Left lung (tissue), 10 donors: ENCODE data around the gene NIPAL1. TPM values are rescaled to one million over a fixed set of nuclear protein-coding genes. Genes with fewer than 3 reads are reported as not detected.

ENCODE experiments used
- ATAC-seq: fragments of 200-7000 bp; cut with Tn5 transposase; one replicate; pipeline ENCODE4 v1.9.1; 2020; ENCODE audit warnings: moderate library complexity
- DNase-seq, 4 donors: peaks; one replicate each; pipeline ENCODE4 v3.0.0-alpha.2; 2013 to 2020
- H3K27ac ChIP-seq, 2 donors: fragments of 200-600 bp; sonication (generic) in 1 of 2; one replicate each; pipeline versions ENCODE4 v1.5.0 to v1.8.0; 2020 to 2021
- H3K27me3 ChIP-seq, 2 donors: fragments of 200-600 bp; sonication (generic) in 1 of 2; one replicate each; pipeline versions ENCODE4 v1.5.0 to v1.8.0; 2020 to 2021
- H3K36me3 ChIP-seq, 2 donors: fragments of 200-600 bp; sonication (generic) in 1 of 2; one replicate each; pipeline versions ENCODE4 v1.5.0 to v1.8.0; 2020 to 2021
- H3K4me1 ChIP-seq, 2 donors: fragments of 200-600 bp; one replicate each; pipeline ENCODE4 v1.8.0; 2021
- H3K4me3 ChIP-seq, 2 donors: fragments of 200-600 bp; sonication (generic) in 1 of 2; one replicate each; pipeline versions ENCODE4 v1.5.0 to v1.8.0; 2020 to 2021; ENCODE audit warnings: mild to moderate bottlenecking in 1 of 2
- H3K9me3 ChIP-seq, 2 donors: fragments of 200-600 bp; sonication (generic) in 1 of 2; one replicate each; pipeline versions ENCODE4 v1.5.0 to v1.8.0; 2020 to 2021
- CTCF ChIP-seq, 2 donors: fragments of 200-600 bp; sonication (generic) in 1 of 2; IDR thresholded peaks; one replicate each; pipeline versions ENCODE4 v1.5.0 to v1.8.0; 2021; ENCODE audit warnings: antibody characterized with exemption in 2 of 2
- intact Hi-C, 2 donors: fragments of 100-400 bp; cut with DNase I; formaldehyde crosslinking; loops; one replicate each; pipeline versions ENCODE4 v1.11.2 to v1.14.2; 2022
- polyA plus RNA-seq, 6 donors: library from polyadenylated mRNA; unstranded; fragments of 120-200 nt; gene quantifications; one replicate each; pipeline ENCODE4 v1.2.1, GENCODE V29; 2013; ENCODE audit not compliant: insufficient read length in 6 of 6
- total RNA-seq, 2 donors: library from RNA; stranded (reverse); fragmentation: NEBNext Ultra II Directional; extraction: Animal tissue kit (Norgen Biotek cat#: 25700); gene quantifications; one replicate each; pipeline ENCODE4 v1.2.1, GENCODE V29; 2021
- donor health status: DM: no; HTN: yes; CAD: no.
- donor health status: DM: no; HTN: no; CAD: no.

The NIPAL1 gene
- total and polyA plus RNA-seq, 8 donors: 1.6 to 4.1 (median 3.3) TPM

DNA sequence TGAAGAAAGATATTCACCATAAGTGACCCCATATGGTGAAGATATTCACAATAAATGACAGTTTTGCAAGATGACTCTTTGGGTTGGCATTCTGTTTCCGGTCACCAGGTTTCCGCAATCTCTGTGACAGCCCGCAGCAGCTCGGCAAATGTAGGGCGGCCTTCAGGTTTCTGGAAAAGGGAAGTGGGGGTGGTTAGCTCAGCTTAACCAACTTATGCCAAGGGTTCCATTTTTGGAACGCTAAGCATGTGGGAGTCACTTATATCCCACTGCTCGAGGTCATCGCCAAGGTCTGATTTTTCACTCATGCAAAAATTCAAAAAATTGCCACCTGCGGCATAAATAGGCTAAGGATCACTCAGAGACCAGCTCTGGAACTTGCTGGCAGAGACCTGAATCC is 51.0 kb downstream of the NIPAL1 start:
- no peaks in the 10 kb centered on the region for H3K9me3 ChIP-seq
- intact Hi-C loops: no loop called here
- H3K36me3 ChIP-seq: no peaks in the 10 kb centered on the region
- no peaks in the 10 kb centered on the region for H3K4me1 ChIP-seq
- TF ChIP-seq CTCF (IDR thresholded peaks at IDR 0.05): no peak
- H3K4me3 ChIP-seq: no peak overlapping the region
- DNase-seq (no peak), ATAC-seq (no peak)
- no peaks in the 10 kb centered on the region for H3K27me3 ChIP-seq
- no peak overlapping the region for H3K27ac ChIP-seq

DNA sequence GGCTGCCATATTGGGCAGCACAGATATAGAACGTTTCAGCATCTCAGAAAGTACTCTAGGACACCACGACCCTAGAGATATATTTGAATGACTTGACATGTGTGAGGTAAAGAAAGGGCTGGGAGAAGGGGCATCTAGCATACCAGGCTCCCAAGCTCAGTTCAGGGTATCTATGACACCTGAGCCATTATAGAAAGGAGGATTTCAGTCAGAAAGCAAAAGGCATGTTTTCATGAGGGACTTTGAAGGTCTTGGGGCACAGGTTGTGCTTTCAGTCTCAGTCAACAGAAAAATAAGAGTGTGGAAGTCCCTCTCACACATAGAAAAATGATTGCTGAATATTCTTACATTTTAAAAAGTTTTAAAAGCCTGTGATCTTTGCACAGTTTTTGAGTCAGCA is 51.6 kb downstream of the NIPAL1 start:
- Histone ChIP-seq H3K36me3 (no peaks in the 10 kb centered on the region), H3K4me1 (no peaks in the 10 kb centered on the region), H3K4me3 (no peak overlapping the region), H3K27ac (no peak overlapping the region), H3K9me3 (no peaks in the 10 kb centered on the region), H3K27me3 (no peaks in the 10 kb centered on the region)
- intact Hi-C loops: no loop called here
- ATAC-seq: no peak
- no peak for TF ChIP-seq CTCF (IDR thresholded peaks at IDR 0.05)
- DNase-seq: no peak

GRCh38 chr4:48069026-48069425 is 52.5 kb downstream of the NIPAL1 start:
- TF ChIP-seq CTCF (IDR thresholded peaks at IDR 0.05): no peak
- Histone ChIP-seq H3K36me3 (no peaks in the 10 kb centered on the region), H3K27me3 (no peaks in the 10 kb centered on the region), H3K9me3 (no peaks in the 10 kb centered on the region), H3K27ac (no peak overlapping the region), H3K4me1 (no peaks in the 10 kb centered on the region), H3K4me3 (no peak overlapping the region)
- DNase-seq: no peak
- intact Hi-C loops: no loop called here
- ATAC-seq: no peak

- intact Hi-C loops: no loop called here
- H3K4me3 ChIP-seq: no peak overlapping the region
- TF ChIP-seq CTCF (IDR thresholded peaks at IDR 0.05): no peak
- ATAC-seq (no peak), DNase-seq (no peak)
- H3K27ac ChIP-seq: no peak overlapping the region
- no peaks in the 10 kb centered on the region for H3K4me1 ChIP-seq
- H3K9me3 ChIP-seq: no peaks in the 10 kb centered on the region
- no peaks in the 10 kb centered on the region for H3K27me3 ChIP-seq
- no peaks in the 10 kb centered on the region for H3K36me3 ChIP-seq
These were observed 54.6 kb downstream of the NIPAL1 start for GRCh38 chr4:48071191-48071590.

DNA sequence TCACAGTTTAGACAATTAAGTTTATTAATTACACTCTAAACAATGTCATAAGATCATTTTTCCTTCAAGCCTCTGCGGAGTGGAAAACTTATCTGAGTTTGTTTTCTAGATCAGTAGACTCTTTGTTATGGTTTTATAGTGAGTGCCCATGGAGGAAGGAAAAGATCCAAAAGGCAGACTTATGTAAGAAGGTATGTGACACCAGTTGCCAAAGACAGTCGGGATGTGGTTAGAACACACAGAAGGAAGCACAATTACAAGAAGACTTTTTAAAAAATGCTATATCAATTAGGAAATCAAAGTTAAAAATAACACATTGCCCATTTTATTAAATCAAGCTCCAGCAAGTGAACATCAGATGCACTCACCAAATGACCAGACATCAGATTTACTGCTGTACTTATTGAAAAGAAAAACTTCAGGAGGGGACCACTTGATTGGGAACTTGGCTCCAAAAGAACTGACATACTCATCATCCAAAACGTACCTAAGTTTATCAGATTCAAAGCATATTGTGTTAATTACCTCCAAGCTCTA is 57.1 kb downstream of the NIPAL1 start:
- Histone ChIP-seq H3K9me3 (no peaks in the 10 kb centered on the region), H3K4me1 (no peaks in the 10 kb centered on the region), H3K36me3 (no peaks in the 10 kb centered on the region), H3K4me3 (no peak overlapping the region), H3K27me3 (no peaks in the 10 kb centered on the region), H3K27ac (no peak overlapping the region)
- intact Hi-C loops: no loop called here
- ATAC-seq (no peak), DNase-seq (no peak)
- TF ChIP-seq CTCF (IDR thresholded peaks at IDR 0.05): no peak
